Fibroblast of peridontal ligament (primary cell): ENCODE data around the gene ERV3-1.
"Not testable (repeated sequence)": the region's sequence is repeated elsewhere in the genome, so short reads cannot be mapped to it uniquely, and the experiment has no call there.

Experiments
- DNase-seq: peaks from one replicate; pipeline ENCODE4 v3.0.0-alpha.2; 2010; ENCODE audit errors: extremely low read depth

ERV3-1 gene

GRCh38 chr7:64944667-64945502, 61.6 kb downstream of the ERV3-1 start:
- not testable (repeated sequence) for DNase-seq
